GM10266 (cell line): ENCODE data around the gene COLQ.

Experiments
- DNase-seq: peaks from one replicate; pipeline ENCODE4 v3.0.0; 2012; ENCODE audit errors: extremely low spot score
- CTCF ChIP-seq: IDR thresholded peaks from 2 replicates; pipeline ENCODE4 v1.5.1; 2012; ENCODE audit warnings: mild to moderate bottlenecking, low read depth; ENCODE audit not compliant: control insufficient read depth, insufficient read depth; ENCODE audit errors: missing control alignments

COLQ gene

GRCh38 chr3:15531346-15531745 lies 9.8 kb upstream of the COLQ start:
- no peak for DNase-seq
- no peak for TF ChIP-seq CTCF

GRCh38 chr3:15528854-15529537 lies 7.5 kb upstream of the COLQ start:
- no peak for TF ChIP-seq CTCF
- no peak for DNase-seq

DNA sequence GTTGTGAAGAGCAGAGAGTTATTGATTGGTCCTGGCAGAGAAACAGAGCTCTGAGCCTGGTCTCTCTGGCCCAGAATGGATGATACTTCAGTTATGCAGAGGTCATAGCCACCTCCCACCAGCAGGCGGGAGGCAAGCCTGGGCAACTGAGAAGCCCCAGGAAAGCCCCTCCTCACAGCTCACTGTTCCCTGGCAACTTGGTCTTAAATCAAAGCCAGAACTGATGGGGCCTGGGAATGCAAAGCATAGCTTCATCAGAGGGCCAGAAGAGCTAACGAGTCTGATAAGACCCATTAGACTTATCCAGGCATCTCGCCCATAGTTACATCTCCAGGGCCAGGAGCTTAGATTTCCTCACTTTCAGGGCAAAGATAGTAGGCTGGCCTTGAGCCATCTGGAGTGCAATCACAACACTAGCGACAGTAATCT lies 5.5 kb upstream of the COLQ start:
- no peak for TF ChIP-seq CTCF
- DNase-seq = no peak

- DNase-seq = no peak
- TF ChIP-seq CTCF = no peak
Measured at GRCh38 chr3:15525790-15526189, 4.3 kb upstream of the COLQ start.

- TF ChIP-seq CTCF = no peak
- no peak for DNase-seq
Measured at GRCh38 chr3:15523660-15524417, 2.3 kb upstream of the COLQ start.

- no peak for TF ChIP-seq CTCF
- DNase-seq = no peak
Measured at GRCh38 chr3:15522016-15522415, 510 bp upstream of the COLQ start.

DNA sequence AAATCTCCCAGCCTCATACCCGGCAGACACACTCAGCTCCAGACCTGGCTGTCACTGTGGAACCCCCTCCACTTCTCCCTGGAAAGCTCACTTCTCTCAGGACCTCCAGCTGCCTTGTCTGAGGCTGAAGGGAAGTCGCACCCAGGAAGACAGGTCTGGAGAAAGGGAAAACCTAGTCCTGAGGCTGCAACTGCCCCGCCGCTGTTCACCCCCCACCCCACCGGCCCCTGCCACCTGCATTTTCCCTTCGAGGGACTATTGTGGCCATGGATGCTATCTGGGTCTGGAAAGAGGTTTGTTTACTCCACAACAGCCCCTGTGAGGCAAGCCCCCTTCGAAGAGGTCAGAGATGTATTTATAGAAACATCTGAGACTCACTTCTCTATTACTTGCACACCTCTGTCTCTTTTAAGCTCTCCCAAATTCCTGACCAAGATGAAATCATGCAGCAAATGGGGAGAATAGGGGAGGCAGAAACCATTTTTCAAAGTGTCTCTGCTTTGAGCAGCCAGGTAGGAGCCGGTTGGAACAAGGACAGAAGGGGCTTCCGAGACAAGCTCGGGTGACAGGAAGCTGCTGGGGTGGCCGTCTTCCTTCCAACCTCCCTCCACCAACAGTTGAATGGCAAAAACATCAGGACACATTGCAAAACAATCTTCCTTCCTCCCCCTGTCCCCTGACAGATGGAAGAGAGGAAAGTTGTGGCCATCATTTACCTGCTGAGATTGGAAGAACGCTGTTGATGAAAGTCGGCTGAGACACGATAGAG lies 518 bp downstream of the COLQ start:
- TF ChIP-seq CTCF = no peak
- DNase-seq = no peak
